ENCODE data around the gene C21orf58.
"Not testable (repeated sequence)": the region's sequence is repeated elsewhere in the genome, so short reads cannot be mapped to it uniquely, and the experiment has no call there.

C21orf58 gene

DNA sequence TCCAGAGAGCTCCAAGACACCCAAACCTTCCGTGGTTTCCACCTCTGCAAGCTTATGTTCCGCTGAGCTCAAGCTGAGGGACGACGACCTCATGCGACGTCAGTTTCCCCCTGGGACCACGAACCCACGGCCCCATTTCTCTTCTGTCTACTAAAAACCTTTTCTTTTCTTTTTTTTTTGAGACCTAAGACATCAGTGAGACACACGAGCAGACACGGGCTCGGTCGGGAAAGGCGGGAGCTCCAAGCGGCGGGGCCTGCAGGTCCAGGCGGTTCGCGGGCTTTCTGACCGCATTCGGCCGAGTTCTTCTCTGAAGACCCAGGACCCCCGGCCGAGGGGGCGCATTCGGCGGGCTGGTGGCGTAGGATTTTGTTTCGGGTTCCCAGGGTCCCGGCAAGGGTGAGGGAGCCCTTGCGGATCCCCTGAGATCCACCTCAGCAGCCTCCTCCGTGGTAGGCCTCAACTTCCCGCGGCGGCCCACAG, 402 bp downstream of the C21orf58 start:
- DNase-seq = no peak

DNA sequence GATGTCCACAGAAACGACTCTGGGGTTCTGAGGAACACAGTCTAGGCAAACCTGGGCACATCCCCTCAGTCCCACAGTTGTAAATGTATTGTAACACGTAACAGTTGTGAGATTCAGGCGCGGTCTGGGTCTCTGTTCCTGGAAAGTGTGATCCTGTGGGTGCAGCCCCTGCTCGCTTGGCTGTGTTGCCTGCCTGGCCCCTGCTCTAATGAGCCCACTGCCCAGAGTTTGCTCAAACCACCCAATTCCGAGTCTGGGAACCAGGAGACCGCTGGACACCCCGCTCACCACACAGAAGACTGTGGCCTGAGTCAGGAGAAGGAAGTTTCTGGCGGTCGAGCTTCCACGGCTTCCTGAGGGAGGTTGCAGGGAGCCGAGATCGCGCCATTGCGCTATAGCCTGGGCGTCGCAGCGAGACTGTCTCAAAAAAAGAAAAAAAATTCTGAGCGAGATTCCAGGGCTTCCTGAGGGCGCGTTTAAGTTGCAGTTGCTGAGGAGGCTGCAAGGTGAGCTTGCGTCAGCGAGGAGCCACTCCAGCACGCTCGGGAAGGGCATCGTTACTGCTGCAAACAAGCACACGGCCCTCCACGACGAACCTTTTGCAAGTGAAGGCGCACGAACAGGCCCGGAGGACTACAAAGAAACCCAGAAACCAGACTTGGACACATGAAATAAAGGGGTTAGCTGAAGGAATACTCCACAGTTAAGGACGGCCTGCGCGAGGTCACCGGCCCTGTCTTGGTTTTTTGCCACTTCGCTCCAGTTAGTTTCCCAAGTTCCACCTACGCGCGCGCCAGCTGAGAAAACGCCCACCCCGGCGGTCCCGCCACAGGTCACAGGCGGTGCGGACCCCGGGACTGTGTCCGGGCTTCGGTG, 1.1 kb downstream of the C21orf58 start:
- no peak for DNase-seq

DNA sequence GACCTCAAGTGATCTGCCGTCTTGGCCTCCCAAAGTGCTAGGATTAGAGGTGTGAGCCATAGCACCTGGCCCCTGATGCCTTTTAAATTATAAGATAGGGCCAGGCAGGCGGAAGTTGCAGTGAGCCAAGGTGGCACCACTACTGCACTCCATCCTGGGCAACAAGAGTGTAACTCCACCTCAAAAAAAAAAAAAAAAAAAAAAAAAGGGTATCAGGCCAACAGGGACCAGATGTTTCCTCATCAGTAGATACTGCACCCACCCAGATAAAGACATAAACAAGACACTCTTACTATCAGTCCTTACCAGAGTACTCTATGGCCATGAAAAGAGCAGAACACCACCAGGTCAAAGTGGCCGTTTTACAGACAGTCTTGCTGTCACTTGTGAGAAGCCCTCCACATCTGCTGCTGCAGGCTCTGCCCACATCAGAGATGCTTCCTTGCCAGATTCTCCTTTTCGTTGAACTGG, 3.3 kb downstream of the C21orf58 start:
- no peak for DNase-seq

DNA sequence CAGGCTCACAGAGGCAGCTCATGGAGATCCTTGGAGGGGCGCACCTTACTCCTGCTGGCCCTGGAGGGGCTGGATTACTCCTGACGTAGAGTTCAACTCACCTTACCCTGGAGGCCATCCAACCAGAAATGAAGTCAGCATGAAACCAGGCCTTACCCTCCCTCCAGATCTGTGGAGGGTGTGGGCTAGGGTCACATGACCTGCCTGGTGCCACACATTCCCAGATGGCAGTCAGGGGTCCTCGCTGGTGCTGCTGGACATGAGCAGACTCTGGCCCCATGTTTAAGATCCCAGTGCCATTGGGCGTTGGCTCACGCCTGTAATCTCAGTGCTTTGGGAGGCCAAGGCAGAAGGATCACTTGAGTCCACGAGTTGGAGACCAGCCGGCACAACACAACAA, 4.5 kb downstream of the C21orf58 start:
- no peak for DNase-seq

DNA sequence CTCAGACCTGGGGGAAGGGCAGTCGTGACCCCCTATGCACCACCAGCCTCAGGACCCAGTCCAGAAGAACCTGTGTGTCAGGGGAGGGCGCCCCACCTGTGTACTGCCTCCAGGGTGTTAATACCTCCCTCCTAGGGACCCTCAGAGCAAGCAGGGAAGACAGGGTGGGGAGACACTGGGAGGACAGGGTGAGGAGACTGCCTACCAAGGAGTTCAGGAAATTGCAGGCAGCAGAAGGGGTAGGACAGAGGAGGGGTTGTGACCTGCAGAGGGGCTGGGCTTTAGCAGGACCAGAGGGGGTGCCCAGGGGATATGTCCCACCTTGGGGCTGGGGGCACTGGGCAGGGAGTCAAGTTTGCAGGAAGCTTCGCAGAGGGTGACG, 5.2 kb downstream of the C21orf58 start:
- DNase-seq = no peak

DNA sequence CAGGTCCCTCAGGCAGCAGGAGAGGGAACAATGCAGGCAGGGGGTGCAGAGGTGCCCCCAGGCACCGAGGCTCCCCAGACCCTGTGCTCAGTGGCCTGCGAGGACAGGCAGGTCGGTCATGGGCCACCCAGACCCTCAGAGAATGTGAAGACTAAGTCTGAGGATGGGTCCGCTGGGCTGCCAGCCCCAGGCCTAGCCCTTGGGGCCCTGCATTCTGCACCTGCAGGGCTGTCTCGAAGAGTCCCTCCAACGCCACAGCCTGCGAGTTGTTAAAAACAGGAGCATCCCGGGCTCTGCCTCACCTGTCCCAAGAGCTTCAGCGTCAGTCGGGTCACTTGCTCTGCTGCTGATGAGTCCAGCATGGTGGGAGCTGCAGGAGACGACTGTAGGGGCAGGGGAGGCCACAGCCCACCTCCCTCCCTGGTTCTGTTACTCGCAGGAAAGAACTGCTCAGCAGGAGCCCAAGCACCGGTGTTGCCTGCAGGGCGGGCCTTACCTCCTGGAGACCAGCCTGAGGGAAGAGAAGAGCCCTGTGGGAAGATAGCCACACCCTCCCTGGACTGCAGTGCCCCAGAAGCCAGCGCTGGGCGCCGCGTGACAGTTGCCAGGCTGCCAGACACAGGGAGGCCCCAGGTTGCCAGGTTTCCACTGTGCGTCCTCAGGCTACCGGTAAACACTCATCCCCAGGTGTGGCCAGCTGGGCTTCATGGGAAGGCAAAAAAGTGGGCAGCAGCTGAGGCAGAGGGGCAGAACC, 5.8 kb downstream of the C21orf58 start:
- no peak for DNase-seq

DNA sequence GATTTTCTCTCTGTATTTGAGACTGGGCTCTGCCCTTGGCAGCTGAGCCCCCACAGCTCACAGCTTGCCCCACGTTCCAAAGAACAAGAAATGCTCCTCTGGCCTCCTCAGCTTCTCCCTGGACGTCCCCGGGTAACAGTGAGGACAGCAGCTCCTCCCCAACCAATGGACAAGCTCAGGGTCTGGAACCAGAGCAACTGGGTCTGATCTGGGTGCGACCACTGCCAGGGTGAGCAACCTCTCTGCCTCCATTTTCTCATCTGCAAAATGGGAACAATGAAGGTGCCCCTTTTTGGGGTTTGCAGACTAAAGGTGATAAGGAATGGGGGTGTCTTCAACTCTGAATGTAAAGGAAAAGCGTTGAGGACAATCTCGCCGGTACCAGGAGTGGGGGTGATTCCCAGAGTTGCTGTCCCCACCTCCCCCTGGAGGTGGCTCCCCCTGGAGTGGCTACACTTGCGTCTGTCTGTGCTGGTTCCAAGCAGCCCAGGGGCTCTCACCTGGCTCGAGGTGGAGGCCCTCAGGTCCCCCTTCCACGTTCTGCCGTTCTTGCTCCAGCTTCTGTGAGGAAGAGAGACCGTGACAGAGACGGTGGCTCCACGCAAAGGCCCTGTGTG, 6.9 kb downstream of the C21orf58 start:
- DNase-seq = no peak

DNA sequence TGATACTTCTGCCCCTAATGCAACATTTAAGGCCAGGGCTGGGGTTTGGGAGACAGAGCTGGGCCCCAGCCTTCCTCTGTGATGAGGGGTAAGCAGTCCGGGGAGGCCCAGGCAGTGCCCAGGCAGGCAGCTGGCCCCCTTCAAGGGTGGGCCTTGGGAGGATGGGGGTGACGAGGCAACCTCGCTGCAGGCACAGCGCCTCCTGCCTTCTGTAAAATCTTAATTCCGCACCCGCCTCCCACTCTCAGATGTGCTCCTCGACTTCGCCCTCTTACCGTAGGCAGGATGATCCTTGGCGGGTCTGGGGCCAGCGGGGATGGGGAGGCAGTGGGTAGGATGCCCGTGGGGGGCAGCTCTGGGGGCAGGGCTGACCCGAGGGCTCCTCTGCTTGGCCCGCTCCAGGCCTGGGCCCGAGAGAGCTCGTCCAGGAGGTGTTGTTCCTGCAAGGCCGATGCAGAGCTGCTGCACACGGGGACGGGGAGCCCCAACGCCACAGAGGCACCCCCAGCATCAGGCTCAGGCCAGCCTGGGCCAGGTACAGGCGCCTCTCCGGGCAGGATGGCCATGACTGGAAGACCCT, 9.1 kb downstream of the C21orf58 start:
- no peak for DNase-seq

DNA sequence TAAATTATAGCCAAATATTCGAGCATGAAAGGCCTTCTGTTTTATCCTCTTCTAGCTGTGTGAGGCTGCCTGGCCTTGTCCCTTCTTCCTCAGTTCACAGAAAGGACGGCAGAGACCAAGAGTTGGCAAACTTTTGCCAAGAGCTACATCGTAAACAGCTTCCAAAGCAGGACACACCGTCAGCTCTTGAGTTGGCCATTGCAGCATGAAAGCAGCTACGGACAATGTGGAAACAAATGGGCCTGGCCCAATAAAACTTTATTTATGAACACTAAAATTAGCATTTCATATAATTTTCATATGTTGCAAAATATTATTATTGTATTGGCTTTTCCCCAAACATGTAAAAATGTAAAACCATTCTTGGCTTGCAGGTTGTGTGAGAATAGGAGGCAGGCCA, 10.7 kb downstream of the C21orf58 start:
- no peak for DNase-seq

DNA sequence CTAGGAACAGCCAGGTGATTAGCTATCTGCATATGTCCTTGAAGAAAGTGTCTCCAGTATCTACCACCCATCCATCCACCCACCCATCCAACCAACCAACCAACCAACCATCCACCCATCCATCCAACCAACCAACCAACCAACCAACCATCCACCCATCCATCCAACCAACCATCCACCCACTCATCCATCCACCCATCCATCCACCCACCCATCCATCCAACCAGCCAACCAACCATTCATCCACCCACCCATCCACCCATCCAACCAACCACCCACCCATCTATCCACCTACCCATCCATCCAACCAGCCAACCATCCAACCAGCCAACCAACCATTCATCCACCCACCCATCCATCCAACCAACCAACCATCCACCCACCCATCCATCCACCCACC, 12.1 kb downstream of the C21orf58 start:
- DNase-seq = no peak

DNA sequence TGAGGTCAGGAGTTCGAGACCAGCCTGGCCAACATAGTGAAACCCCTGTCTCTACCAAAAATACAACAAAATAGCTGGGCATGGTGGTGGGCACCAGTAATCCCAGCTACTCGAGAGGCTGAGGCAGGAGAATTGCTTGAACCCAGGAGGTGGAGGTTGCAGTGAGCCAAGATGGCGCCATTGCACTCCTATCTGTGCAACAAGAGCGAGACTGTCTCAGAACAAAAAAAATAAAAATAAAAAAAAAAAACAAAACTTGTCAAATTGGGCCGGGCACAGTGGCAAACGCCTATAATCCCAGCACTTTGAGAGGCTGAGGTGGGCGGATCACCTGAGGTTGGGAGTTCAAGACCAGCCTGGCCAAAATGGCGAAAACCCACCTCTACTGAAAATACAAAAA, 13.4 kb downstream of the C21orf58 start:
- DNase-seq = not testable (repeated sequence)

DNA sequence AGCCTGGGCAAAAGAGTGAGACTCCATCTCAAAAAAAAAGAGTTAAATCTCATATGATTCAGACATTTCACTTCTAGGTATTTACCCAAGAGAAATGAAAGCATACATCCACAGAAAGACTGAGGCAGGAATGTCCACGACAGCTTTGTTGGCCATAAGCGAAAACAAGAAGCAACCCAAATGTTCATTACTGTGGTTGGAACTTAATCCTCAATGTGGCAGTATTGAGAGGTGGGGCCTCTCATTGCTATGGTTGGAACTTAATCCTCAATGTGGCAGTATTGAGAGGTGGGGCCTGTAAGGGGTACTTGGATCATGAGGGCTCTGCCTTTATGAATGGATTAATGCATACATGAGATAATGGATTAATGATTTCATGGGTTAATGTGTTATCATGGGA, 15.2 kb downstream of the C21orf58 start:
- no peak for DNase-seq

DNA sequence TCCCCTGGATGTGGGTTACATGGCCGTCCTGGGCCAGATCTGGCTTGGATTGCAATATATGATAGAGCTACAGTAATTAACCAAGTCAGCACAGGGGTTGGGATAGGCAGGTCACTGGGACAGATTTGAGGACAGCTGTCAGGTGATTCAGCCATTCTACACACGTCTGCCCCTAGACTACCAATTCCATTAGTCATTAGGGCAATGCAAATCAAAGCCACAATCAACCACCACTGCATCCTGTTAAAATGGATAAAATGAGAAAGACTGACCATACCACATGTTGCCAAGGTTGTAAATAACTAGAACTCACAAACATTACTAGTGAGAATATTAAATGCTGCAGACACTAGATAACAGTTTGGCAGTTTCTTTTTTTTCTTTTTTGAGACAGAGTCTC, 16.0 kb downstream of the C21orf58 start:
- DNase-seq = no peak

DNA sequence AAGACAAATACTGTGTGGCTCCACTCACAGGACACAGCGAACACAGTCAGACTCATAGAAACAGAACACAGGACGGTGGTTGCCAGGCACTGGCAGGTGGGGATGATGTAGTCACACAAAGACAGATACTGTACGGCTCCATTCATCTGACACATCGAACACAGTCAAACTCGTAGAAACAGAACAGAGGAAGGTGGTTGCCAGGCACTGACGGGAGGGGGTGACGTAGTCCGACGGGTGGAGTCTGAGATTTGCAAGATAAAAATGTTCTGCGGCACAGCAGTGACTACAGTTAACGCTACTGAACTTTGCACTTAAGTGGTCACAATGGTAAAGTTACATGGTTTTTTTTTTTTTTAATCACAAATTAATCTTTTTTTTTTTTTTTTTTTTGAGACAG, 18.7 kb downstream of the C21orf58 start:
- DNase-seq = peak in 1 of 2 donors; percentile 21

DNA sequence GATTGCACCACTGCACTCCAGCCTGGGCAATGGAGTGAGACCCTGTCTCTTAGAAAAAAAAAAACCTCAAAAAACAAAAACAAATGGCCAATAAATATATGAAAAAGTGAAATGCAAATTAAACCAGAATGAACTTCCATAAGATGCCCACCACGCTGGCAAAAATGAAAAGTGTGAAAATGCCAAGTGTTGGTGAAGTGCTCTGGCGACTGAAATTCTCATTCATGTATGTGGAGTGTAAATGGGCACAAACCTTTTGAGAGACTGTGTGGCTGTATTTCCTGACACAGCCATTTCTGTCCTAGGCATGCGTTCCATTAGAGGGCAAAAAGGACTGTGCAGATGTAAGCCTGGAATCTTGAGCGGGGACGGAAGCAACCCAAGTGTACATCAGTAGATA, 19.2 kb downstream of the C21orf58 start:
- DNase-seq = no peak

DNA sequence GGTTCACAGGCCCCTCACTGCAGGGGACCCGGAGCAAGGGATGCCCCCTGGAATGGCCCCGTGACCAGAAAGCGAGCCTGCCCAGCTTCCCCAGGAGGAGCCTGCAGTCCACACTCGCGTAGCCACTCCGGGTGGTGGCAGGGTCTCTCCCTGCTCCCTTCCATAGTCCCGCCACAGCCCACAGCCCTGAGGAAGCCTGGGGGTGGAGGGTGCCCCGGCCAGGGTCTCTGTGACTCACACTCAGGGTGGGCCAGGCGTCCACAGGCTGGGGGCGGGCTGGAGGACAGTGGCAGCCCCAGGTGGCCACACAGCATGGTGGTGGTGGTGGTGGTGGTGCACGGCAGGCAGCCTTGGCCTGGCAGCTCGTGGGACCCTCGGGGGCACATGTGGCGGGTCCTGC, 21.9 kb downstream of the C21orf58 start:
- no peak for DNase-seq

DNA sequence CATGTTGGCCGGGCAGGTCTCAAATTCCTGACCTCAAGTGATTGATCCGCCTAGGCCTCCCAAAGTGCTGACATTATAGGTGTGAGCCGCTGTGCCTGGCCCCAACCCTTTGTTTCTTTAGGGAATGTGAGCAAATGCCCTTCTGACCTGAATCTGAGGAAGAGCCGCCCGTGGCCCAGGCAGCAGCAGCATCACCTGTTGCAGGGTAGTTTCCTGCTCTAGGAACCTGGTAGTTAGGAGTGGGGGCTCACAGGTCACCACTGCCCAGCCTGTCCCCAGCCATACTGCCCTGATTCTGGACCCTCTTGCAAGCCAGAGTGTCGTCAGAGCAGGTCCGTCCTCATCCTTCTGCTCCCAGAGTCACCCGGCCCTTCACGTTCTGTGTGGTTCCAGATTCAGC, 24.5 kb downstream of the C21orf58 start:
- DNase-seq = no peak

DNA sequence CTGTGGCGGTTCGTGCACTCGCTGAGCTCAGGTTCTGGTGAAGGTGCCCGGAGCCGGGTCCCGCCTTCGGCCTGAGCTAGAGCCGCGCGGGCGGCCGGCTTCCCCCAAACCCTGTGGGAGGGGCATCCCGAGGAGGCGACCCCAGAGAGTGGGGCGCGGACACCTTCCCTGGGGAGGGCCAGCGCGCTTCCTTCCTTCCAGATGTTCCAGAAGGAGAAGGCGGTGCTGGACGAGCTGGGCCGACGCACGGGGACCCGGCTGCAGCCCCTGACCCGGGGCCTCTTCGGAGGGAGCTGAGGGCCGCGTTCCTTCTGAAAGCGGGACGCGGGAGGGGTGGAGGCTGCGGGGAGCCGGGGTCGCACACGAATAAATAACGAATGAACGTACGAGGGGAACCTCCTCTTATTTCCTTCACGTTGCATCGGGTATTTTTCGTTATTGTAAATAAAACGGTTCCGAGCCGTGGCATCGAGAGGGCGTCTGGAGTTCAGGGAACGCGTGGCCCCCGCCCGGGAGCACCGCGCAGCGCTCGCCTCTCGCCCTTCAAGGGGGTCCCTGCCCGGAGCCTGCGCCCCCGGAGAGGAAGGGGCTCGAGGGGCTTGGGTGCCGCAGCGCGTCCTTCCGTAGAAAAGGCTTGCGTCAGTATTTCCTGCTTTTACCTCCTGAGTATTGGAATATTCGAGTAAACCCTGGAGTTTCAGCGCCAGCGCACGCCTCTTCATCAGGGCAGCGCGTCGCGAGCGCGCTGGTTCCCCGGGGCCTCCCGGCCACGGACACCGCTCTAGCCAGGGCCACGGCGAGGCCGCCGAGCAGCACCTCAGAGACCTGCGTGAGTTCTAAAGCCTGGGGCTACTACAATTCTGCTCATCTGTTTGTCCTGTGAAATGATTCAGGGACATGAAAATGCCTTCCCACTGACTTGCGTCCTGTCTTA, 26.1 kb downstream of the C21orf58 start:
- DNase-seq = no peak

DNA sequence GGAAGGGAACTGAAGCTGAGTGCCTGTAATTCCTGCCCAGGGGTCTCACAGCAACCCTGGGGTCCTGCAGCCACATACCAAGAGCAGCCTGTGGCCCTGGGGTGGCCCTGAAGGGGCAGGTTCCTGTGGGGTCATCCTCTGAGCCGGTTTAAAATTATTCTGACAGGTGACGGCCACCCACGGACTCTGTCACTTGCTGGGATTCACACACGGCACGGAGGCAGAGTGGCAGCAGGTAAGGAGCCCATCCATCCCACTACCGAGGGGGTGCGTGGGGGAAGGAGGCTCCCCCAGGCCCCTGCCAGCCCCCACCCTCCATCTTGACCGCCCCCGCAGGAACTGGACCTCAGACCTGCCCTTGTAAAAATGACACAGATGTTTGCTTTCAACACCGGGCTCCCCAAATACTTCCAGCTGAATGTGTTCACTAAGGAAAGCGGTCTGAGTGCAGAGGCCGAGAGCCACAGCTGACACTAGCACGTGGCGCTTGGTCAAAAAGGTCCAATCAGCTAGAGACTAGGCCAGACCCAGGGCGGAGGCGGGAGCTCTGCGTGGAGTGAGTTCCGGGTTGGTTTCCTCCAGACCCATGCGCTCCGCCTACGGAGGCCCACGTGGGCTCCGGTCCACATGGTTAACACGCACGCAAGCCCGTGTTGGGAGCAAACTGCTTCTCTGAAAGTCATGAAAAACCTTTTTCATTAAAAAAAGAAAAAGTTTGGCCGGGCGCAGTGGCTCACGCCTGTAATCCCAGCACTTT, 27.5 kb downstream of the C21orf58 start:
- DNase-seq = peak; percentile 47 to 67

DNA sequence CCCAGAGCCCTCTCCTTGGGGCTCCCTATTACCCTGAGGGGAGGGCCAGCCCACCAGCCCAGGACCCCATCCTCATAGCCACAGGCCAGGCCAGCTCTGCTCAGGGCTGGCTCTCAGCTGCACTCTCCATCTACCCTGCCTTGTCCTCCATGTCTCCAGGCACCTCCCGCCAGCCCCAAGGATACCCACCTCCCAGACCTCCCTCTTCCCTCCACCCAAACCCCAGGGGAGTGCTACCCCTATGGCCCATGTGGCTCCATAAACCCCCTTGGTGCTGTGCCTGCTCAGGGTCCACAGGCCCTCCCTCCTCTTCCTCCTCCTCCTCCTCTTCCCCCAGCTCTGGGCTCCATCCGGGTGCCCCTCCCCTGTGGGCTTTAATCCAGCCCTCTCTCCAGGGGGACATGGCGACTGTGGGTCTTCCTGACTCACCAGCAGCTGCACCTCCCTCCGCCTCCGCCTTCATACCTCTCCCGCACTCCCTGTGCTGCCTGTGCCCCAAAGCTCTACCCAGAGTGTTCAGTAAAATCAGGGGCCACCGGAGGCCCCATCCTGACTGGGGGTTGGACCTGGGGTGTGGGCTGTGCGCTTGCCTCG, 28.4 kb downstream of the C21orf58 start:
- DNase-seq = no peak

DNA sequence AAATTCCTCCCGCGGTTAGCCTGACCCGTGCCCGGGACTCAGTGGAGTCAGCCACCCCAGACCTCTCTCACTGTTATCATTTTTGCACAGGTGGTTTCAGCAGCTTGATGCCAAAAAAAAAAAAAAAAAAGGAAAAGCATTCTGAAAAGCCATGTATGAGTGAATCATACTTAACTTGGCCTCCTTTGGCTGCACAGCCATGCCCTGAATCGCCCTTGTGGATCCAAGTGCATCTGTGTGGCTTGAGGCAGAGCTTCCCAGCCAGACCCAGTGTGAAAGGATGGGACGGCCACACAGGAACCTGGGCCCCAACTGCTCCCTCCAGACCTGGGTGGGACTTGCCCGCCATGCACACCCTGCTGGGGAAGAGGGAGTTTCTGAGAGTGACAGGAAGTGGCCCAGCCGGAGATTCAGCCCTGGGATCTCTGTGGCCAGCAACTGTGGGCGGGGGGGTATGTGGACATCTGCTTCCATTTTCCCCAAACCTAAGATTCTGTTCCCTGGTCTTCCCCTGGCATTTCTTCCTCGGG, 29.0 kb downstream of the C21orf58 start:
- DNase-seq = no peak

Measured in CD4-positive, alpha-beta T cell treated with Interleukin-1 beta for 1 hour (primary cell).